Transverse colon (tissue), 4 donors: ENCODE measurements around the gene MASP2. TPM values are rescaled to one million over a fixed set of nuclear protein-coding genes. Genes with fewer than 3 reads are reported as not detected.

ENCODE experiments used
- DNase-seq: peaks from one replicate; pipeline ENCODE4 v3.0.0-alpha.2; 2019
- H3K27ac ChIP-seq, 4 donors: fragments of 200-600 bp; sonication (generic); 2 replicates each; pipeline ENCODE4 v1.5.1; 2016 to 2018; ENCODE audit warnings: inconsistent platforms in 4 of 4
- H3K27me3 ChIP-seq: fragments of 200-600 bp; sonication (generic); 2 replicates; pipeline ENCODE4 v1.5.1; 2017; ENCODE audit warnings: inconsistent platforms
- H3K36me3 ChIP-seq, 4 donors: fragments of 200-600 bp; sonication (generic); 2 replicates each; pipeline ENCODE4 v1.5.1; 2017 to 2019; ENCODE audit warnings: inconsistent platforms in 4 of 4
- H3K4me1 ChIP-seq, 4 donors: fragments of 200-600 bp; sonication (generic); 2 replicates each; pipeline ENCODE4 v1.5.1; 2017 to 2020; ENCODE audit warnings: inconsistent platforms in 4 of 4
- H3K4me3 ChIP-seq, 4 donors: fragments of 200-600 bp; sonication (generic); 1 replicate in 1 of 4; 2 replicates in 3 of 4; pipeline versions ENCODE4 v1.5.1 to v1.6.1; 2017 to 2019; ENCODE audit warnings: inconsistent platforms in 4 of 4
- H3K9me3 ChIP-seq, 2 donors: fragments of 200-600 bp; sonication (generic); 2 replicates each; pipeline ENCODE4 v1.5.1; 2017 to 2019; ENCODE audit warnings: inconsistent platforms in 2 of 2
- EP300 ChIP-seq: sonication (generic); formaldehyde crosslinking; IDR thresholded peaks from one replicate; pipeline ENCODE4 v1.6.1; 2017; ENCODE audit warnings: antibody characterized with exemption, low read depth
- POLR2A ChIP-seq: fragments of 450-650 bp; IDR thresholded peaks from one replicate; pipeline ENCODE4 v1.6.1; 2016; ENCODE audit warnings: antibody characterized with exemption, mild to moderate bottlenecking, moderate library complexity
- POLR2AphosphoS5 ChIP-seq, 3 donors: sonication (generic); formaldehyde crosslinking; IDR thresholded peaks; one replicate each; pipeline ENCODE4 v1.6.1; 2016; ENCODE audit warnings: antibody characterized with exemption in 3 of 3
- WGBS, 2 donors: methylation state at CpG; one replicate each; pipeline ENCODE4 v1.1.5; 2018; ENCODE audit warnings: low coverage in 1 of 2; 5-methylcytosine and 5-hydroxymethylcytosine counted together
- in situ Hi-C, 4 donors: fragments of 200-750 bp; cut with MboI; loops; one replicate each; pipeline versions ENCODE4 v1.15.0 to v1.15.1; 2017; ENCODE audit warnings: low sequenced_read_pairs in 3 of 4, low pct_ligation_motif_present in 1 of 4, low pct_unique_long_range_greater_than_20kb in 1 of 4
- intact Hi-C: fragments of 100-400 bp; cut with DNase I; formaldehyde crosslinking; loops from one replicate; pipeline ENCODE4 v1.15.1; 2023; ENCODE audit warnings: low total_unique reads
- total RNA-seq, 4 donors: library from RNA; depleted of rRNA; stranded (reverse); fragments of >200 nt; gene quantifications; one replicate each; pipeline ENCODE4 v1.1.0, GENCODE V29; 2016
- TF ChIP-seq, protein P1 (sequence below), 5 experiments: fragments of 200-600 bp in 3 of 5; fragments of 450-650 bp in 2 of 5; sonication (generic) in 3 of 5; IDR thresholded peaks; 1 replicate in 2 of 5; 2 replicates in 3 of 5; pipeline ENCODE4 v1.5.1; 2016 to 2017; ENCODE audit warnings: antibody characterized with exemption in 5 of 5, inconsistent platforms in 3 of 5, mild to moderate bottlenecking in 2 of 5, moderate library complexity in 1 of 5

The MASP2 gene
- total RNA-seq, 4 donors from 2014 or later: not detected

DNA sequence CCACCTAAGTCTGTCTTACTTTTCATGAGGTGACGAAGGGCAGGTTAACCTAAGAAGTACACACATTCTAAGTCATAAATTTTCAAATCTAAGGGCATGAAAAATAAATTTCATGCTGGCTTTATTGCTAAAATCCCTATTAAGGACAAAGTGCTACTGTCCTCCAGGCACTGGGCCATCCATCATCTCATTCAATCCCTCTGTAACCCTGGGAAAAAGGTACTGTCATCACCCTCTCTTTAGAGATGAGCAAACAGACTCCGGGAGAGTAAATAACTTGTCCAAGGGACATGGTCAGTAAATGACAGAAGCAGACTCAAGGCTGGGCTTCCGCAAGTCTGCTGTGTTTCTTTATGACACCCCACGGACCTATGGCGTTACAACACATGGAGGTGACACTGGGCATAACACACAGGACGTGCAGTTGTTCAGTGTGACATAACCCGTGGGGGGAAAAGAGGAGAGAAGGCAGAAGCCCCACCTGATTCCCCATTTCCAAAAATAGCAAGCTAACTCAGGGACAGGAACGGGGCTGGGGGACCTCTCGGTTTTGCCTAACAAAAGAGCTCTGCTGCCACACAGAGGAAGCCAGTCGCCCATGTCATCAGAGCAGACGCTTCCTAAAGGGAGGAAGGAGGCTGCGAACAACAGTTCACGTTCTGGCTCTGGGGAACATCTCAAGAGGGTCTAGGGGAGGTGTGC is 25.3 kb upstream of the MASP2 start:
- intact Hi-C loops: no loop called here
- Histone ChIP-seq H3K27ac (no peak overlapping the region), H3K36me3 (peaks cover 0 to 68% (median 34%) of the 10 kb centered on the region in 4 donors), H3K27me3 (no peaks in the 10 kb centered on the region), H3K4me3 (no peak overlapping the region), H3K4me1 (no peaks in the 10 kb centered on the region), H3K9me3 (no peaks in the 10 kb centered on the region)
- in situ Hi-C loops: no loop called here
- DNase-seq: no peak
- no peak for TF ChIP-seq POLR2A
- TF ChIP-seq POLR2AphosphoS5 (IDR thresholded peaks at IDR 0.05): no peak
- no peak for TF ChIP-seq EP300
- TF ChIP-seq, protein P1, sequence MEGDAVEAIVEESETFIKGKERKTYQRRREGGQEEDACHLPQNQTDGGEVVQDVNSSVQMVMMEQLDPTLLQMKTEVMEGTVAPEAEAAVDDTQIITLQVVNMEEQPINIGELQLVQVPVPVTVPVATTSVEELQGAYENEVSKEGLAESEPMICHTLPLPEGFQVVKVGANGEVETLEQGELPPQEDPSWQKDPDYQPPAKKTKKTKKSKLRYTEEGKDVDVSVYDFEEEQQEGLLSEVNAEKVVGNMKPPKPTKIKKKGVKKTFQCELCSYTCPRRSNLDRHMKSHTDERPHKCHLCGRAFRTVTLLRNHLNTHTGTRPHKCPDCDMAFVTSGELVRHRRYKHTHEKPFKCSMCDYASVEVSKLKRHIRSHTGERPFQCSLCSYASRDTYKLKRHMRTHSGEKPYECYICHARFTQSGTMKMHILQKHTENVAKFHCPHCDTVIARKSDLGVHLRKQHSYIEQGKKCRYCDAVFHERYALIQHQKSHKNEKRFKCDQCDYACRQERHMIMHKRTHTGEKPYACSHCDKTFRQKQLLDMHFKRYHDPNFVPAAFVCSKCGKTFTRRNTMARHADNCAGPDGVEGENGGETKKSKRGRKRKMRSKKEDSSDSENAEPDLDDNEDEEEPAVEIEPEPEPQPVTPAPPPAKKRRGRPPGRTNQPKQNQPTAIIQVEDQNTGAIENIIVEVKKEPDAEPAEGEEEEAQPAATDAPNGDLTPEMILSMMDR (IDR thresholded peaks at IDR 0.05): no peak
- 57% methylated on average over 8 to 12 of the region's 13 CpGs for WGBS, 2 donors

DNA sequence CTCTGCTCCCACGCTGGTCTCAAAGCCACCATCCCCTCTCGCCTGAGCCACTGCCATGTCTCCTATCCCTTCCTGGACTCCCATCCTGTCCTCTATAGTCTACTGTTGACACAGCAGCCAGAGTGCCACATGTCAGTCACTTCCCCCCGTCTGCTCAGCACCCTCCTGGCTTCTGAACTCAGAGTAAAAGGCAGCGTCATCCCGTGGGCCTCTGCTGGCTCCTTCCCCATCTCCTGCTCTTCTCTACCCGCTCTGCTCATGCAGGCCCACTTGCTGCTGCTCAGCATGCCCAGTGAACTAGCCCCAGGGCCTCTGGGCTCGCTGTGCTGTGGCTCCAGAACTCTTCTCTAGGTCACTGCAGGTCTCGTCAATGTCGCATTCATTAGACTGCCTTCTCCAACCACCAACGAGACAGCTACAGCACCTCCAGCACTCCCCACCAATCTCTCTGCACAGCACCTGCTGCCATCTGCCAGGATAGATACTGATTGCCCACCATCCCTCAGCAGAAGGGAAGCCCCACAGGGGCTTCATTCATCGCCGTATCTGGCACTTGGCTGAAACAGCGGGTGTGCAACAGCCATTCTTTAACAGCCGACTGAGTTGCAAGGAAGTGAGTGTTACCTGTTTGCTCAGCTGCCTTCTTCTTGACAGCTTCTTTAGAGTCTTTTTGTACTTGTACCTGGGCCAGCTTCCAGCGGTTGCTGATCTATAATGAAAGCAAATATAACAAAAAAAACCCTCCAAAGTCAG is 24.6 kb upstream of the MASP2 start:
- no peaks in the 10 kb centered on the region for H3K27me3 ChIP-seq
- in situ Hi-C loops: no loop called here

DNA sequence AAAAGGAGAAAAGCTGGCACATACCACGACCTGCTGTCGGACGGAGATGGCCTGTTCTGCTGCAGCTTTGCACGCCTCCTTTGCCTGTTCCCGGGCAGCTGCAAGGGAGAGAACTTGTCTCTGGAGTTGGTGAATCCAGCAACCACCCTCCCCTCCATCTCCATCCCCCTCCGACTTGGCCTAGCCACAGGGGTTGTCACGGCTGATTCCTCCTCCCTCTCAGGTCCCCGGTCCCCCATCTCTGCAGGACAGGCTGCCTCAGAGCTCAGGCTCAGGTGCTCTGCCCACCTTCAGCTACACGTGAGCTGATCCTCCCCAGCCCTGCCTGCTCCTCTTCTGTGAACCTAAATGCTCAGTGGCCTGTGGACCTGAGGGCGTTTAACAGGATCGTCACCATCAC is 23.8 kb upstream of the MASP2 start:
- H3K9me3 ChIP-seq: no peaks in the 10 kb centered on the region
- H3K27ac ChIP-seq: no peak overlapping the region
- no peaks in the 10 kb centered on the region for H3K27me3 ChIP-seq
- no peak for DNase-seq
- TF ChIP-seq EP300 (no peak), POLR2AphosphoS5 (IDR thresholded peaks at IDR 0.05) (no peak), POLR2A (no peak)
- TF ChIP-seq, protein P1 (IDR thresholded peaks at IDR 0.05): no peak
- H3K4me1 ChIP-seq: no peaks in the 10 kb centered on the region
- in situ Hi-C loops: no loop called here
- WGBS, 2 donors: 67 to 89% methylated on average over 2 to 11 of the region's 11 CpGs
- peaks cover 0 to 70% (median 31%) of the 10 kb centered on the region in 4 donors for H3K36me3 ChIP-seq
- intact Hi-C loops: no loop called here
- H3K4me3 ChIP-seq: no peak overlapping the region

More for the DNA sequence above, 24.6 kb upstream of the MASP2 start:
- TF ChIP-seq POLR2A (no peak), POLR2AphosphoS5 (IDR thresholded peaks at IDR 0.05) (no peak), EP300 (no peak)
- TF ChIP-seq, protein P1 (IDR thresholded peaks at IDR 0.05): no peak
- Histone ChIP-seq H3K36me3 (peaks cover 0 to 70% (median 32%) of the 10 kb centered on the region in 4 donors), H3K4me1 (no peaks in the 10 kb centered on the region), H3K4me3 (no peak overlapping the region), H3K9me3 (no peaks in the 10 kb centered on the region), H3K27ac (no peak overlapping the region)
- 57 to 60% methylated on average over 1 to 15 of the region's 15 CpGs for WGBS, 2 donors
- intact Hi-C loops: no loop called here
- DNase-seq: no peak

DNA sequence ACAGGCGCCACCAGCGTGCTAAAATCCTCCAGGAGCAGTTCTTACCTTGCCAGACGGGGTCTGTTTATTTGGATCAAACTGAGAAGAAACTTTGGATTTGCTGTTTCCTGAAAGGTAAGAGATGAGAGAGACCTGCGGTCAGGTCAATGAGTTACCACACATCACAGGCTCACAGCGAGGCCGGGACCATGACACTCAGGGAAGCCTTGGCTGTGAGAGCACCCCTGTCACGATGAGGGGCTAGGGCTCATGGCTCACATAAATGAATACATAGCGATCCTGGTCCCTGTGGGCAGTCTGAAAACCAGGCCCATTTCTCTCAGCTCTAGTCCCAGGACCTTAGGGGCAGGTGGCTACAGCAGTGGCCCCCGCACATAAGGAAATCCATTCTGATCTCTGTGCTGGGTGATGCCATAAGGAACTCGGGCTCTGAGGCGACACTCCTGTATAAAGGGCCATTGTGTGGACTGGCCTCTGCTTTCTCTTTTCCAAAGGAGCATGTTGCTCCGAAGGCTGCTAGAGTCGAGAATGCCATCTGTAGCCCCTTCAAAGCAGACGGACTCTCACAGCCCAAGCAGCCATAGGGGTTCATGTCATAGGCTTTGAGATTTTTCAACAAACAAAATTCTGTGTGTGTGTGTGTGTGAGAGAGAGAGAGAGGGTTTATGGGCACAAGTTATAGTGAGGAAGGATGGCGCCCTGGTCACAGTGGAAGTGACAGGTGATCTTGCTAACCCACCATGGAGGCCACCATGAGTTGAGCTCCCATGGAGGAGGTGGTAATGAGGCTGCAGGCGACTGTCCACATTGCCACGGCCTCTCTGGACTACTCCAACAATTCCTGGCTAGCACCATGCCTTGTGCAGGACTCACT is 21.8 kb upstream of the MASP2 start:
- H3K36me3 ChIP-seq: peaks cover 0 to 61% (median 27%) of the 10 kb centered on the region in 4 donors
- H3K27ac ChIP-seq: no peak overlapping the region
- no peaks in the 10 kb centered on the region for H3K9me3 ChIP-seq
- intact Hi-C loops: no loop called here
- WGBS, 2 donors: 20 to 89% methylated on average over 1 to 17 of the region's 17 CpGs
- H3K4me3 ChIP-seq: no peak overlapping the region
- no peaks in the 10 kb centered on the region for H3K4me1 ChIP-seq
- DNase-seq: no peak
- in situ Hi-C loops: no loop called here
- no peaks in the 10 kb centered on the region for H3K27me3 ChIP-seq
- TF ChIP-seq EP300 (no peak), POLR2AphosphoS5 (IDR thresholded peaks at IDR 0.05) (no peak)
- TF ChIP-seq, protein P1 (IDR thresholded peaks at IDR 0.05): no peak
